EL (cell line): Measurements from ENCODE around the gene SLC22A1.
A peak's percentile ranks its signal among the peaks of the same experiment; 100 is the strongest.
"Not testable (repeated sequence)": the region's sequence is repeated elsewhere in the genome, so short reads cannot be mapped to it uniquely, and the experiment has no call there.

Source experiments
- DNase-seq: peaks from one replicate; pipeline ENCODE4 v3.0.0-alpha.2; 2016

The SLC22A1 gene

GRCh38 chr6:160121558-160121957 lies at the start of gene SLC22A1:
Gene SLC22A1, plus strand, starts transcription at chr6:160121815. Its CDS starts 121 bp downstream, at chr6:160121936.
- no peak for DNase-seq

GRCh38 chr6:160073272-160073671 lies 48.3 kb upstream of the SLC22A1 start:
- DNase-seq = no peak

- no peak for DNase-seq
Measured at GRCh38 chr6:160076009-160076408, 45.6 kb upstream of the SLC22A1 start.

- no peak for DNase-seq
Measured at GRCh38 chr6:160077024-160077423, 44.6 kb upstream of the SLC22A1 start.

GRCh38 chr6:160077526-160077925 lies 44.1 kb upstream of the SLC22A1 start:
- peak; percentile 37 for DNase-seq

GRCh38 chr6:160078883-160079685 lies 42.5 kb upstream of the SLC22A1 start:
- DNase-seq = no peak

- DNase-seq = no peak
Measured at GRCh38 chr6:160079686-160080043, 42.0 kb upstream of the SLC22A1 start.

- DNase-seq = no peak
Measured at GRCh38 chr6:160080097-160080496, 41.5 kb upstream of the SLC22A1 start.

GRCh38 chr6:160081398-160081797 lies 40.2 kb upstream of the SLC22A1 start:
- no peak for DNase-seq

- DNase-seq = no peak
Measured at GRCh38 chr6:160082627-160083026, 39.0 kb upstream of the SLC22A1 start.

GRCh38 chr6:160084198-160084776 lies 37.3 kb upstream of the SLC22A1 start:
- no peak for DNase-seq

- DNase-seq = no peak
Measured at GRCh38 chr6:160085226-160085625, 36.4 kb upstream of the SLC22A1 start.

GRCh38 chr6:160085713-160086505 lies 35.7 kb upstream of the SLC22A1 start:
- DNase-seq = no peak

- no peak for DNase-seq
Measured at GRCh38 chr6:160086754-160087153, 34.9 kb upstream of the SLC22A1 start.

GRCh38 chr6:160088069-160088783 lies 33.4 kb upstream of the SLC22A1 start:
- DNase-seq = peak; percentile 87

GRCh38 chr6:160088784-160089533 lies 32.7 kb upstream of the SLC22A1 start:
- DNase-seq = no peak

- DNase-seq = no peak
Measured at GRCh38 chr6:160089534-160089897, 32.1 kb upstream of the SLC22A1 start.

- DNase-seq = not testable (repeated sequence)
Measured at GRCh38 chr6:160090442-160091239, 31.0 kb upstream of the SLC22A1 start.

- not testable (repeated sequence) for DNase-seq
Measured at GRCh38 chr6:160092176-160092575, 29.4 kb upstream of the SLC22A1 start.

GRCh38 chr6:160092602-160093001 lies 29.0 kb upstream of the SLC22A1 start:
- DNase-seq = no peak

- DNase-seq = no peak
Measured at GRCh38 chr6:160093061-160093460, 28.6 kb upstream of the SLC22A1 start.

GRCh38 chr6:160093946-160094345 lies 27.7 kb upstream of the SLC22A1 start:
- no peak for DNase-seq
